K562 (cell line): ENCODE measurements around the gene TANC1. TPM values are rescaled to one million over a fixed set of nuclear protein-coding genes. Genes with fewer than 3 reads are reported as not detected.

Experiments used
- E2F5 ChIP-seq: sonication (generic); formaldehyde crosslinking; IDR thresholded peaks from 2 replicates; pipeline ENCODE4 v1.8.0; 2022; ENCODE audit warnings: mild to moderate bottlenecking, missing genetic modification reagents
- ILF3 ChIP-seq: fragments of 450-650 bp; IDR thresholded peaks from 2 replicates; pipeline ENCODE4 v1.6.1; 2018; ENCODE audit warnings: antibody characterized with exemption, mild to moderate bottlenecking, moderate library complexity, borderline replicate concordance
- YY1 ChIP-seq, 3 experiments: IDR thresholded peaks; 2 replicates each; pipeline ENCODE4 v1.6.1; 2011; ENCODE audit warnings: low read length in 2 of 3, mild to moderate bottlenecking in 2 of 3, moderate library complexity in 2 of 3, borderline replicate concordance in 1 of 3, control low read depth in 1 of 3, low read depth in 1 of 3; ENCODE audit not compliant: insufficient read depth in 3 of 3, insufficient replicate concordance in 2 of 3, control insufficient read depth in 1 of 3, insufficient read length in 1 of 3; ENCODE audit errors: extremely low read depth in 1 of 3
- polyA plus RNA-seq, 8 experiments: library from polyadenylated mRNA; depleted of rRNA in 4 of 8; stranded (reverse) in 5 of 8; unstranded in 3 of 8; fragments of >200 nt; fragmentation: Nextera tagmentation in 2 of 8; fragmentation: Illumina TruSeq in 1 of 8; extraction: Ambion mirVana in 2 of 8; extraction: Trizol in 1 of 8; gene quantifications; 2 replicates each; pipeline versions ENCODE4 v1.2.1 to v1.2.3, GENCODE V29; 2011 to 2014; ENCODE audit warnings: inconsistent platforms in 1 of 8, missing spikeins in 1 of 8
- total RNA-seq, 7 experiments: library from RNA; depleted of rRNA in 6 of 7; stranded (reverse); fragments of >200 nt in 6 of 7; fragmentation: Illumina TruSeq in 2 of 7; extraction: Trizol in 2 of 7; gene quantifications; 2 replicates each; pipeline versions ENCODE4 v1.2.1 to v1.2.3, GENCODE V29; 2011 to 2021; ENCODE audit warnings: low replicate concordance in 1 of 7
- TF ChIP-seq, protein P1 (sequence below): fragments of 200-800 bp; sonication (Bioruptor generic); IDR thresholded peaks from 2 replicates; pipeline ENCODE4 v1.6.1; 2016; ENCODE audit warnings: missing genetic modification characterization, missing compliant biosample characterization

TANC1 gene
- total and polyA plus RNA-seq, 9 of the 15 experiments (the other 6 are each of a cell fraction or from before 2014, with no cell fraction given) = under 0.01 to 0.20 (median 0.07) TPM; not detected in 1

GRCh38 chr2:159035790-159036411, 67.5 kb downstream of the TANC1 start (continued):
- TF ChIP-seq, protein P1, sequence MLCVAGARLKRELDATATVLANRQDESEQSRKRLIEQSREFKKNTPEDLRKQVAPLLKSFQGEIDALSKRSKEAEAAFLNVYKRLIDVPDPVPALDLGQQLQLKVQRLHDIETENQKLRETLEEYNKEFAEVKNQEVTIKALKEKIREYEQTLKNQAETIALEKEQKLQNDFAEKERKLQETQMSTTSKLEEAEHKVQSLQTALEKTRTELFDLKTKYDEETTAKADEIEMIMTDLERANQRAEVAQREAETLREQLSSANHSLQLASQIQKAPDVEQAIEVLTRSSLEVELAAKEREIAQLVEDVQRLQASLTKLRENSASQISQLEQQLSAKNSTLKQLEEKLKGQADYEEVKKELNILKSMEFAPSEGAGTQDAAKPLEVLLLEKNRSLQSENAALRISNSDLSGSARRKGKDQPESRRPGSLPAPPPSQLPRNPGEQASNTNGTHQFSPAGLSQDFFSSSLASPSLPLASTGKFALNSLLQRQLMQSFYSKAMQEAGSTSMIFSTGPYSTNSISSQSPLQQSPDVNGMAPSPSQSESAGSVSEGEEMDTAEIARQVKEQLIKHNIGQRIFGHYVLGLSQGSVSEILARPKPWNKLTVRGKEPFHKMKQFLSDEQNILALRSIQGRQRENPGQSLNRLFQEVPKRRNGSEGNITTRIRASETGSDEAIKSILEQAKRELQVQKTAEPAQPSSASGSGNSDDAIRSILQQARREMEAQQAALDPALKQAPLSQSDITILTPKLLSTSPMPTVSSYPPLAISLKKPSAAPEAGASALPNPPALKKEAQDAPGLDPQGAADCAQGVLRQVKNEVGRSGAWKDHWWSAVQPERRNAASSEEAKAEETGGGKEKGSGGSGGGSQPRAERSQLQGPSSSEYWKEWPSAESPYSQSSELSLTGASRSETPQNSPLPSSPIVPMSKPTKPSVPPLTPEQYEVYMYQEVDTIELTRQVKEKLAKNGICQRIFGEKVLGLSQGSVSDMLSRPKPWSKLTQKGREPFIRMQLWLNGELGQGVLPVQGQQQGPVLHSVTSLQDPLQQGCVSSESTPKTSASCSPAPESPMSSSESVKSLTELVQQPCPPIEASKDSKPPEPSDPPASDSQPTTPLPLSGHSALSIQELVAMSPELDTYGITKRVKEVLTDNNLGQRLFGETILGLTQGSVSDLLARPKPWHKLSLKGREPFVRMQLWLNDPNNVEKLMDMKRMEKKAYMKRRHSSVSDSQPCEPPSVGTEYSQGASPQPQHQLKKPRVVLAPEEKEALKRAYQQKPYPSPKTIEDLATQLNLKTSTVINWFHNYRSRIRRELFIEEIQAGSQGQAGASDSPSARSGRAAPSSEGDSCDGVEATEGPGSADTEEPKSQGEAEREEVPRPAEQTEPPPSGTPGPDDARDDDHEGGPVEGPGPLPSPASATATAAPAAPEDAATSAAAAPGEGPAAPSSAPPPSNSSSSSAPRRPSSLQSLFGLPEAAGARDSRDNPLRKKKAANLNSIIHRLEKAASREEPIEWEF (CRISPR knock-in tag) = no peak
- TF ChIP-seq YY1 (IDR thresholded peaks at IDR 0.05; ENCODE audit: borderline replicate concordance in 1 of 3, control insufficient read depth in 1 of 3, extremely low read depth in 1 of 3, insufficient read depth in 3 of 3, insufficient read length in 1 of 3, insufficient replicate concordance in 2 of 3, low read depth in 1 of 3, low read length in 2 of 3) = no peak
- no peak for TF ChIP-seq E2F5 (CRISPR knock-in tag)
- TF ChIP-seq ILF3 = no peak
